Skin epidermis (tissue), 12 donors: Measurements from ENCODE around the gene RASA3.

ENCODE experiments used
- H3K27ac ChIP-seq, 21 experiments: fragments of 200-600 bp; sonication (generic) in 11 of 21; one replicate each; pipeline ENCODE4 v1.5.0; 2020; ENCODE audit warnings: mild to moderate bottlenecking in 3 of 21, inconsistent platforms in 2 of 21, moderate library complexity in 2 of 21
- H3K4me3 ChIP-seq, 7 experiments: fragments of 200-600 bp; sonication (generic) in 2 of 7; one replicate each; pipeline ENCODE4 v1.5.0; 2020; ENCODE audit warnings: inconsistent platforms in 2 of 7, mild to moderate bottlenecking in 2 of 7, moderate library complexity in 1 of 7

The RASA3 gene

GRCh38 chr13:114065141-114065925 is 67.1 kb downstream of the RASA3 start:
- Histone ChIP-seq H3K27ac (peak overlapping the region; percentile 64 to 98 (median 93)), H3K4me3 (peak overlapping the region; percentile 3 to 29 (median 14))

GRCh38 chr13:114064450-114065140 is 67.8 kb downstream of the RASA3 start:
- H3K27ac ChIP-seq = peak overlapping the region; percentile 44 to 98 (median 93)
- peak overlapping the region in 6 of 7 experiments; percentile 3 to 29 (median 14) for H3K4me3 ChIP-seq

- peak overlapping the region in 5 of 7 experiments; percentile 3 to 29 (median 15) for H3K4me3 ChIP-seq
- H3K27ac ChIP-seq = peak overlapping the region; percentile 44 to 98 (median 93)
Measured at GRCh38 chr13:114063545-114064449, 68.6 kb downstream of the RASA3 start.

- no peak overlapping the region for H3K4me3 ChIP-seq
- H3K27ac ChIP-seq = peak overlapping the region in 15 of 21 experiments; percentile 11 to 97 (median 52)
Measured at GRCh38 chr13:114062754-114063153, 69.7 kb downstream of the RASA3 start.

GRCh38 chr13:114062341-114062740 is 70.1 kb downstream of the RASA3 start:
- peak overlapping the region in 14 of 21 experiments; percentile 11 to 97 (median 45) for H3K27ac ChIP-seq
- H3K4me3 ChIP-seq = no peak overlapping the region

- Histone ChIP-seq H3K4me3 (no peak overlapping the region), H3K27ac (peak overlapping the region in 3 of 21 experiments; percentile 16 to 48 (median 42))
Measured at GRCh38 chr13:114061744-114062143, 70.7 kb downstream of the RASA3 start.

GRCh38 chr13:114061047-114061446 is 71.4 kb downstream of the RASA3 start:
- H3K4me3 ChIP-seq = no peak overlapping the region

GRCh38 chr13:114059946-114060860 is 72.2 kb downstream of the RASA3 start:
- no peak overlapping the region for H3K4me3 ChIP-seq
- peak overlapping the region in 12 of 21 experiments; percentile 7 to 70 (median 28) for H3K27ac ChIP-seq

More at GRCh38 chr13:114061047-114061446, 71.4 kb downstream of the RASA3 start:
- H3K27ac ChIP-seq = peak overlapping the region in 11 of 21 experiments; percentile 7 to 70 (median 29)

- peak overlapping the region in 2 of 21 experiments; percentile 6 to 15 for H3K27ac ChIP-seq
- H3K4me3 ChIP-seq = no peak overlapping the region
Measured at GRCh38 chr13:114059428-114059827, 73.0 kb downstream of the RASA3 start.

- peak overlapping the region in 5 of 21 experiments; percentile 27 to 68 (median 53) for H3K27ac ChIP-seq
- no peak overlapping the region for H3K4me3 ChIP-seq
Measured at GRCh38 chr13:114058051-114058867, 74.2 kb downstream of the RASA3 start.

- Histone ChIP-seq H3K4me3 (no peak overlapping the region), H3K27ac (peak overlapping the region in 7 of 21 experiments; percentile 16 to 68 (median 53))
Measured at GRCh38 chr13:114057166-114058050, 75.0 kb downstream of the RASA3 start.

- H3K27ac ChIP-seq = peak overlapping the region in 4 of 21 experiments; percentile 13 to 68 (median 20)
- H3K4me3 ChIP-seq = no peak overlapping the region
Measured at GRCh38 chr13:114056205-114057013, 76.0 kb downstream of the RASA3 start.

- Histone ChIP-seq H3K27ac (no peak overlapping the region), H3K4me3 (no peak overlapping the region)
Measured at GRCh38 chr13:114055766-114056165, 76.7 kb downstream of the RASA3 start.

- no peak overlapping the region for H3K27ac ChIP-seq
- H3K4me3 ChIP-seq = no peak overlapping the region
Measured at GRCh38 chr13:114054830-114055439, 77.5 kb downstream of the RASA3 start.

- no peak overlapping the region for H3K27ac ChIP-seq
- no peak overlapping the region for H3K4me3 ChIP-seq
Measured at GRCh38 chr13:114054264-114054663, 78.2 kb downstream of the RASA3 start.
